Measurements from ENCODE around the gene C3AR1. TPM values are rescaled to one million over a fixed set of nuclear protein-coding genes. Genes with fewer than 3 reads are reported as not detected.
A peak's percentile ranks its signal among the peaks of the same experiment; 100 is the strongest.
"Not testable (repeated sequence)": the region's sequence is repeated elsewhere in the genome, so short reads cannot be mapped to it uniquely, and the experiment has no call there.

C3AR1 gene
- total RNA-seq, 2 donors from 2014 or later, result 10.4 to 22.0 TPM

DNA sequence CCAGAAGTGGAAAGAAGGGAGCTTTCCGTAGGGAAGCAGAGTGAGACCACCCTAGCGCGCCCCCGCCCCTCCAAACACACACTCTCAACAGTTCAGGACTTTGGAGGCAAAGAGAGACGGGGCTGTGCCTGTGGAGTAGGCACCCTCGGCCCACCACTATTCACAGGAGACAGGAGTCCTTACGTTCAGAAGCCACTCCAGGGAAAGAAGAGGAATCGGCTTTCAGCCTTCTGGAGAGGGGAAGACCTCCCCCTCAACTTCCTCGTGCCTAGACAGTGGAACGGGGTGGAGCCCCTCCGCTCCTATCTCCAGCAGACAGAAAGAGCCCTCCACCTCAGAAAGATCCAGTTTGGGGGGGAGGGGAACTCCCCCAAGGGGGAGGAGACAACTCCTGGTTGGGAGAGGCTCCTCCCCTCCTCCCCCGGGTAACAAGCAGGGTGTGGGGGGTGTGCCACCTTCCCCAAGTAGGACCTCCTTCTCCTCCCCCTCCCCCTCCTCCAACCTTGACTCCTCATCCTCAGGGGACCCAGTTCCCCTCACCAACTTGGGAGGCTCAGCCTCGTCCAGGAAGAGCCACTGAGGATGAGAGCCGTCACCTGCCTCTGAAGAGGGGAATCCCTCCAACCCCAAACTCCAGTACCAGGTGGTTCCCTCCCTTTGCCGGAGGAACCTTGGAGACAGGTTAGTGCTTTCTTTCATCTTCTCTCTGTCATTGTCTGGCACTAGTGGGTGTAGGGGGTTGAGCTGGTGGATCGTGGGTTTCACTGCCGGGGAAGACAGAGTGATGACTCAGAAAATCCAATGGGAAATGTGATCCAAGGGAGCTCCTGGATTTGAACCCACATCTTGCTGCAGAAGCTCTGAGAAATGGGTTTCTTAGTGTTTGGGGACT is 32.8 kb downstream of the C3AR1 start:
- intact Hi-C loops (cut with DNase I), result no loop called here
- peak; percentile 74 for DNase-seq
- ATAC-seq, result peak; percentile 45 to 70

GRCh38 chr12:8032242-8033152 is 33.7 kb downstream of the C3AR1 start, which contains the start of gene FOXJ2:
Gene FOXJ2 (plus strand): TSS chr12:8032716. CDS start chr12:8039833, 7,117 bp downstream.
- DNase-seq, result peak; percentile 83
- ATAC-seq, result peak; percentile 91 to 96
- intact Hi-C loops (cut with DNase I), result no loop called here

DNA sequence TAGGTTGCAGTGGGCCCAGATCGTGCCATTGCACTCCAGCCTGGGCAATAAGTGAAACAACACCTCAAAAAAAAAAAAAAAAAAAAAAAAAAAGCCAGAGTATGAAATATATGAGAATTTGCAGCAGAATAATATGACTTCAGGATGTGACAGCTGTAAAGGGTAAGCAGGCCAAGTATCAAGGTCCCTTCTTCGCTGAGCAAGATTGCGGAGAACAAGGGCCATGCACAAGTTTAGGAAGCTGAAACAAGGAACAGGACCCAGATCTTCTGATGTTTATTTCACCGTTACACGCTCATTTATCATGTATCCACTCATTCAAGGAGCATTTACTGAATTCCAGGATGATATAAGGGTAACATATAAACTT is 34.3 kb downstream of the C3AR1 start:
- DNase-seq (no peak), ATAC-seq (no peak)
- intact Hi-C loops (cut with DNase I), result no loop called here

DNA sequence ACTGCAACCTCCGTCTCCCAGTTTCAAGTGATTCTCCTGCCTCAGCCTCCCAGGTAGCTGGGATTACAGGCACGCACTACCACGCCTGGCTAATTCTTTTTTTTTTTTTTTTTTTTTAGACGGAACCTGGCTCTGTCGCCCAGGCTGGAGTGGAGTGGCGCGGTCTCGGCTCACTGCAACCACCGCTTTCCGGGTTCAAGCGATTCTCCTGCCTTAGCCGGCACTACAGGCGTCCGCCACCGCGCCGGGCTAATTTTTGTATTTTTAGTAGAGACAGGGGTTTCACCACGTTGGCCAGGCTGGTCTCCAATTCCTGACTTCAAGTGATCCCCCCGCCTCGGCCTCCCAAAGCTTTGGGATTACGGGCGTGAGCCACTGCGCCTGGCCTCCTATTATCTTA is 35.1 kb downstream of the C3AR1 start:
- DNase-seq; intact Hi-C loops (cut with DNase I); ATAC-seq: not testable (repeated sequence)

- no peak for ATAC-seq
- intact Hi-C loops (cut with DNase I), result no loop called here
Observed at GRCh38 chr12:8030189-8030588, 36.0 kb downstream of the C3AR1 start.

DNA sequence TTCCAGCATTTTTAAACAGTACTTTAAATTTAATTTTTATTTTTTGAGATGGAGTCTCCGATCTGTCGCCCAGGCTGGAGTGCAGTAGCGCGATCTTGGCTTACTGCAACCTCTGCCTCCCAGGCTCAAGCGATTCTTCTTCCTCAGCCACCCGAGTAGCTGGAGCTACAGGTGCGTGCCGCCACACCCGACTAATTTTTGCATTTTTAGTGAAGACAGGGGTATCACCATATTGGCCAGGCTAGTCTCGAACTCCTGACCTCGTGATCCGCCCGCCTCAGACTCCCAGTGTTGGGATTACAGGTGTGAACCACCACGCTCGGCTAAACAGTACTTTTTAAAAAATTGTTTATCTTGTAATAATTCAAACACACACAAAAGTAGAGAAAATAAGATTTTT is 37.9 kb downstream of the C3AR1 start:
- DNase-seq, result no peak
- intact Hi-C loops (cut with DNase I), result no loop called here
- no peak for ATAC-seq

More at GRCh38 chr12:8030189-8030588, 36.0 kb downstream of the C3AR1 start:
- no peak for DNase-seq

DNA sequence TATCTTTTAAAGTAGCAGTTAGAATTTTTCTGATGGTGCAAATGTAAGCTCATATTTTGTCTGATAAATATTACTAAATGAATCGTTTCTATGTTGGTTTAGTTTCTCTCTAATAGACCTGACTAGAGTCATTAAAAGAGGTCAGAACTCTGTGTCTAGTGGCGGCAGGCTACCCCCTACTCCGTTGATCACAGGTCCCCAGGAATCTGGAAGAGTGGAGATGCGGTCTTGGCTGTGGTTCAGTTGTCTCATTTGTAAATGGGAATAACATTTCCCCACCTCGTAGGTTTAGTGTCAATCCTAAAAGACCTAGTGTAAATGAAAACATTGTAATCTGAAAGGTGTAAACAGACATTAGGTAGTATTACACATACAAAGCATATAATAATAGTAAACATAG is 38.3 kb downstream of the C3AR1 start:
- DNase-seq (no peak), ATAC-seq (no peak)
- intact Hi-C loops (cut with DNase I), result no loop called here

- intact Hi-C loops (cut with DNase I), result no loop called here
- DNase-seq, result peak; percentile 95
- ATAC-seq, result peak; percentile 98 to 99
Observed at GRCh38 chr12:8026291-8026900, 39.8 kb downstream of the C3AR1 start.

DNA sequence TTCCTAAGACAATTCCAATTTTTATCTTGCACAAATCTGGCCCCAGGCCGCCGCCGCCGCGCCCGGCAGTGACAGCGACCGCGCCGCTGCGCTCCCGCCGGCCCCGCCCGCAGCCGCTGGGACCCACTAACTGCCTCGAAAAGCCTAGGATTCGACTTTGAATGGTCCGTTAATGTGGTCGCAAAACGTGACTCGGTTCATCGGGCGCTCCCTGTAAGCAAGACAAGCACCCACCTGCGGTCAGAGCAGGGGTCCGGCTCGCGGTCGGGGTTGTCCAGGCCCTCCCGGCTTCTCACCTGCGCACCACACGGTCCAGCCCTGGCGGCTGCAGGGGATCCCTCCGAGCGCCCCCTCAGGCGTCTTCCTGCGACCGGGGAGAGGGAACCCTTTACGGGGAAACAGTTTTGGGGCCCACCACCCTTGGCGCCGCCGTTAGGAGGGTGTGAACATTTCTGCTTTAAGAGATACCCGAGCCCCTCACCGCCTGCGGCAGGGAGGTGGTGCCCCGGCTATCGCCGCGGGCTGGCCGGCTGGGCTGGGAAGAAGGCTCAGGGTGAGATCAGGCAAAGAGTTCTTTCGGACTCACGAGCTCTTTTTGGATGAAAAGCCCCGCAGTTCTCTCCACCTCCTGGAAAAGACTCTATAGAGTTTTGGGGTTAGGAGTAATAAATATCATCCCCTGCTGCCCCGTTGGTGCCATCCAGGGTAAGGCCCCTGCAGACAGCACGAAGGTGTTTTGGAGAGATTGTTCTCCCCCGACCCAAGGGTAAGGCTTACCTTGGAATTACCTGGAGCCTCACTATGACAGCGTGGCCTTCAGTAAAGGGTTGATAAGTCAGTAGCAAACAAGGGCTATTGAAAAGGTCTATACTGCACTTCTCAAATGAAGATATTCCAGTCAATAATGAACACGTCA is 47.2 kb downstream of the C3AR1 start:
- peak; percentile 74 to 91 for ATAC-seq
- intact Hi-C loops (cut with DNase I), result no loop called here
- no peak for DNase-seq

- intact Hi-C loops (cut with DNase I); ATAC-seq: not testable (repeated sequence)
Observed at GRCh38 chr12:8018213-8018612, 47.9 kb downstream of the C3AR1 start.

DNA sequence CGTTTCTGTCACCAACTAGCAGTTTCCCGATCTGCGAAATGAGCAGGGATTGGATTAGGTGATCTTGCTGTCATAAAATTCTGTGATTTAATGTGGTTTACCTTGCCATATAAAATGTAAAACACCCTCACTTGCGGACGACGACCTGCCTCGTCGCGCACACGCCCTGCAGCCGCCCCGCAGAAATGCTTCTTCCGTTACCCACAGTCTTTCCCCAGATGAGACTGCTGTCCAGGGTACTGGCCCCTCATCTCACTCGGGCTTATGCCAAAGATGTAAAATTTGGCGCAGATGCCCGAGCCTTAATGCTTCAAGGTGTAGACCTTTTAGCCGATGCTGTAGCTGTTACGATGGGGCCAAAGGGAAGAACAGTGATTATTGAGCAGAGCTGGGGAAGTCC is 51.3 kb downstream of the C3AR1 start:
- ATAC-seq, result no peak
- DNase-seq, result no peak
- intact Hi-C loops (cut with DNase I), result no loop called here

More at GRCh38 chr12:8018213-8018612, 47.9 kb downstream of the C3AR1 start:
- DNase-seq, result not testable (repeated sequence)

DNA sequence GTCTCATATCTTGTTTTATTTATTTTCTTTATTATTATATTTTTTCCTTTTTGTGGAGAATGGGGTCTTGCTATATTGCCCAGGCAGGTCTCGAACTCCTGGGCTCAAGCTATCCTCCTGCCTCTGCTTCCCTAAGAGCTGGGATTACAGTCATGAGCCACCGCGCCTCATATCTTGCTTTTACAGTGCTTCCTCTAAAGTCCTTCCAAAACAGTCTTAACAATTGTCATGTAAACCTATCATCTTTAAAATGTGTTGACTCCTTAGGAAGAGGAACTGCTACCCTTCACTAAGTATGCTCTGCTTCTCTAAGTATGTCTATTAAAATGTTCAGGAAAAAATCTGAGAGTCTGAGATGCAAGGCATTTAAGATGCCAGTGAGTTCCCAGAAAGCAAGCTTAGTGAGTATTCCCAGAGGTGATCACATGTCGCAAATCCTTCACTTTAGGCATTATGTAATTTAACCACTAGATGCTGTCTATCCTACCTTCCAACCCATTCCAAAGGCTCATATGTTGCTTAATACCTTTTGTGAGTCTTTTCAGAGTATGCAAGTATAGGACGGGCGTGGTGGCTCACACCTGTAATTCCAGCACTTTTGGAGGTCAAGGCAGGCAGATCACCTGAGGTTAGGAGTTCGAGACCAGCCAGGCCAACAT is 53.4 kb downstream of the C3AR1 start:
- ATAC-seq (peak in 1 of 2 donors; percentile 31), DNase-seq (no peak)
- intact Hi-C loops (cut with DNase I), result no loop called here

DNA sequence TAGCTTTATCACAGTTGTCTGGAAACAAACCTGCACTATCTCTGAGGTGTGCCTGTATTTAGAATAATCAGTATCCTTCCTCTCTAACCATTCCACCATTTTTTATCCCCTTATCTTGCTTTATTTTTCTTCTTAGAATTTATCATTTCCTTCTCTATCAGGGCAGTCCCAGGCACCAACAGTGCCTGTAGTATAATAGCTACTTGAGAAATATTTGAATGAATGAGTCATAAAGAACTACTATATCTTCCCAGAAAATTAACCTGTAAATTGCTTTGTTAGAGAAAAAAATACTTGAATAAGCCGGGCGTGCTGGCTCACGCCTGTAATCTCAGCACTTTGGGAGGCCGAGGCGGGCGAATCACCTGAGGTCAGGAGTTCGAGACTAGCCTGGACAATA is 54.8 kb downstream of the C3AR1 start:
- ATAC-seq, result peak in 1 of 2 donors; percentile 94
- no peak for DNase-seq
- intact Hi-C loops (cut with DNase I), result no loop called here

Other genes with a start within 250 kb of the C3AR1 start
- gene SLC2A14, start 193.4 kb downstream of the C3AR1 start, total RNA-seq, result 1 to 10 TPM in 1 of 2 donors, under 1 TPM in 1; 0.29 to 1.3 TPM
- gene SLC2A3, start 130.2 kb downstream of the C3AR1 start, total RNA-seq, result 10 to 100 TPM; 21.6 to 33.5 TPM
- gene FOXJ2, start 33.6 kb downstream of the C3AR1 start, total RNA-seq, result 10 to 100 TPM; 18.9 to 19.5 TPM
- 10 to 100 TPM; 21.2 to 28.8 TPM for gene NECAP1, start 15.9 kb upstream of the C3AR1 start, total RNA-seq
- gene CLEC4A, start 57.3 kb upstream of the C3AR1 start, total RNA-seq, result 1 to 10 TPM; 1.0 to 1.7 TPM
- not detected for gene ZNF705A, start 90.7 kb upstream of the C3AR1 start, total RNA-seq
- gene FAM90A1, start 161.3 kb upstream of the C3AR1 start, total RNA-seq, result under 1 TPM; 0.16 to 0.62 TPM

Measured in left cardiac atrium (tissue), 4 donors.